T-helper 2 cell (primary cell): ENCODE measurements around the gene CACNG1.

Experiments used
- DNase-seq, 5 experiments: peaks; one replicate each; pipeline versions ENCODE4 v3.0.0 to v3.0.0-alpha.2; 2012 to 2022

The CACNG1 gene

DNA sequence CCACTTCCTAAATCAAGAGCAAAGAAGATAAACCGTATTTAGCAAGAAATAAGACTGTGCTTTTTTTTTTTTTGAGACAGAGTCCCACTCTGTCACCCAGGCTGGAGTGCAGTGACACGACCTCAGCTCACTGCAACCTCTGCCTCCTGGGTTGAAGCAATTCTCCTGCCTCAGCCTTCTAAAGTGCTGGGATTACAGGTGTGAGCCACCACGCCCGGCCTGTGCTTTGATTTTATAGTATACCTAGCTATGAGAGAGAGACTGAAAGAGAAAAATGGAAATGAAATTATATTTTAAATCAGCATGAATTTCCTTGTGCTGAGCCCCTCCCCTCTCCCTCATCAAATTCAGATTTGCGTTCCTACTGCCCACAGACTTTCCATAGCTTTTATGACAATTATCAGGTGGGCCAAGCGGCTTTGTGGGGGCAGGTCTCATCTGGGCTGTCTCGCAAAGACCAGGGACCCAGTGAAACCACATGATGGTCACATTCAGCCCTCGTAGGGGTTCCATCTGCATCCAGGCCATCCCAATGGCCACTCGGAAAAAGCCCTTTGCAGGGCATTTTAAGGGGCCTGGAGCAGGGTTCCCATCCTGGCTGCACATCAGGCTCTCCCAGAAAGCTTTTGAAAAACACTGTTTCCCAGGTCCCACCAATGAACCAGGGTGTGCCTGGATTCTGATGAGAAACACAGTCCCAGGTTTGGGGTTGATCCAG is 8.5 kb downstream of the CACNG1 start:
- no peak for DNase-seq

DNA sequence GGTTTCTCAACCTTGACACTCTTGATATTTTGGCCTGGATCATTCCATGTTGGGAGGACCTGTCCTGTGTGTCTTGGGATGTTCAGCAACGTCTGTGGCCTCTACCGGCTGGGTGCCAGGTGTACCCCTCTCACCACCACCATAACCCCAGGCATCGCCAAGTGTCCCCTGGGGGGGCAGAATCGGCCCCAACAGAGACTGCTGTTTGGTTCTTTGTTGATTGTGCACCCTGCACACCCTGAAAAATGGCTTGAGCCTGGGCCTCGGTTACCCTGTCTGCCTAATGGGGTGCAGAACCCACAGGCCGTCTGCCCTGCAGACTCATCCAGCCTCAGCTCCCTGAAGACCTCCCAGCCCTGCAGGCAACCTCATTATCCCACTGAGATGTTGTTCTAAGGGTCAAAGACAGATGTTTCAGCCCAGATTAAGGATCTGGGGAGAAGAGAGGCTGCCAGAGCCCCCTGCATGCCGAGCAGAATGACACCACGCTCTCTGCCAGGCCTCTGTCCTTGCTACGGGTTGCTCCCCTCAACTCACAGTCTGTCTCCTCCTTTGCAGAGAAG is 9.2 kb downstream of the CACNG1 start:
- DNase-seq: no peak

DNA sequence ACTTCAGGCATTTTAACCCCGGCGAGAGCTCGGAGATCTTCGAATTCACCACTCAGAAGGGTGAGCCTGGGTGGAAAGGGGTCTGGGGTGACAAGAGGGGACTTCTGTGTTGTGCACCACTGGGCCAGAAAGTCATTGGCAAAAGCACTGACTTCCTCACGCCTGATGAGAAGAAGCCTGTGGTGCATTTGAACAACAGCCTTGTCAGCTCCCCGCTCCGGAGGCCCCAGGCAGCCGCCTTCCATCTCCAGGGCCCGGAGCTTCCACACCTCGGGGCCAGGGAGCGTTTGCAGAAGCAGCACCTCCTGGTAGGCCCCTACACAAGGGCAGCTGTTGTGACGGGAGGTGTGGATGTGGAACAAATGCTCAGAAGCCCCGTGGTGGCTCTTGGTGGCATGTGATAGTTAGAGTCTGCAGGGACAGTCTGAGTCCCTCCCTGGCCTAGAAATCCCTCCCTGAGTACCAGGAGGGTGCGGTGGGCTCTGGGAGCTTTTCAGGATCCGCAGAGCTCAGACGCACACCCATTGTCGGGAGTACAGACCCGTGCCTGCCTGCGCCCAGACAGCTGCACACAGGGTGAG is 9.7 kb downstream of the CACNG1 start:
- DNase-seq: no peak

DNA sequence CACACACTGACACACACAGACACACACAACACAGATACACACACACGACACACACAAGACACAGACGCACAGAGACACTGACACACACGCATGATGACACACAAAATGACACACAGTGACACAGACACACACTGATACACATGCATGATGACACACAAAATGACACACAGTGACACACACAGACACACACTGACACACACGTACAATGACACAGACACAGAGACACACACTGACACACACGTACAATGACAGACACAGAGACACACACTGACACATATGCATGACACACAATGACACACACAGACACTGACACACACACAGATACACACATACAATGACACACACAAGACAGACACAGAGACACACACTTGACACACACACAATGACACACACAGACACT is 10.3 kb downstream of the CACNG1 start:
- DNase-seq: no peak

DNA sequence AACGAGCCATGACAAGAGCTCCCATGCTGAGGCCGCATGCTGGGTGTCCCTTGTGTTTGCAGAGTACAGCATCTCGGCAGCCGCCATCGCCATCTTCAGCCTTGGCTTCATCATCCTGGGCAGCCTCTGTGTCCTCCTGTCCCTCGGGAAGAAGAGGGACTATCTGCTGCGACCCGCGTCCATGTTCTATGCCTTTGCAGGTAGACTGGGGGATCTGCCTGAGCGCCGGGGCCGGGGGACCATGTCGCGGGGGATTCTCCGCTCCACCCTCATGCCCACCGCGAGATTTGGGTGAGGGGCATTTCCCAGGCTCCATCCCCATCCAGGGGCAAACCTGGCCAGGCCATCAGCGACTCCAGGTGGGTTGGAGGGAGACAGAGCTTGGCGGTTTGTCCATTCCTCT is 10.7 kb downstream of the CACNG1 start:
- no peak for DNase-seq

DNA sequence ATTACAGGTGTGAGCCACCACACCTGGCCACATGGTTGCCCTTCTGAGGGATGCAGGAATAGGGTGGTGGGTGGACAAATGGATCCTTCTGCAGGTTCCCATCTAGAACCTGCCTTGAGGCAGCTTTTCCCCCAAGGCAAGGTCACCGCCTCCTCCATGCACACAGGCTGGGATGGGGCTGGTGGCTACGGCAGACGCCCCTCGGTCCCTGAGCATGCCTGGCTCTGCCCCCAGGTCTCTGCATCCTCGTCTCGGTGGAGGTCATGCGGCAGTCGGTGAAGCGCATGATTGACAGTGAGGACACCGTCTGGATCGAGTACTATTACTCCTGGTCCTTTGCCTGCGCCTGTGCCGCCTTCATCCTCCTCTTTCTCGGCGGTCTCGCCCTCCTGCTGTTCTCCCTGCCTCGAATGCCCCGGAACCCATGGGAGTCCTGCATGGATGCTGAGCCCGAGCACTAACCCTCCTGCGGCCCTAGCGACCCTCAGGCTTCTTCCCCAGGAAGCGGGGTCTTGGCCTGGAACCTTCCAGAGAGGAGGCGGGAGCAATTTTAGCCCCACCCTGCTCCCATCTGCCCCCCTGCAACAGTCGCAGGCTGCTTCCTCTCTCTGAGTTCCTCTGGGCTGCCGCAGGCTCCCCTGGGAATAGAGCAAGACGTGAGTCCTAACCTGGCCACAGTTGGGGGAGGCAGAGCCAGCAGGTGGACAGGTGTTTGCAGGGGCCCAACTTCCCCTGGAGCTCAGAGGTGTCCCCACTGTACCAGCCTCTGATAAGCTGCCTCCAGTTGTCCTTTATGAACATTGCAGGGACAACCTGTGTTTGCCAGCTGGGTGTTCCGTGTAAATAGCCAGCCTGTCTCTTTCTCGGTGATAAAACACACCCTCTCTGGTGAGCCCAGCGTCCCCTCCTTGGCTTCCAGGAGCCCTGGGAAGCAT is 11.7 kb downstream of the CACNG1 start:
- DNase-seq: no peak

DNA sequence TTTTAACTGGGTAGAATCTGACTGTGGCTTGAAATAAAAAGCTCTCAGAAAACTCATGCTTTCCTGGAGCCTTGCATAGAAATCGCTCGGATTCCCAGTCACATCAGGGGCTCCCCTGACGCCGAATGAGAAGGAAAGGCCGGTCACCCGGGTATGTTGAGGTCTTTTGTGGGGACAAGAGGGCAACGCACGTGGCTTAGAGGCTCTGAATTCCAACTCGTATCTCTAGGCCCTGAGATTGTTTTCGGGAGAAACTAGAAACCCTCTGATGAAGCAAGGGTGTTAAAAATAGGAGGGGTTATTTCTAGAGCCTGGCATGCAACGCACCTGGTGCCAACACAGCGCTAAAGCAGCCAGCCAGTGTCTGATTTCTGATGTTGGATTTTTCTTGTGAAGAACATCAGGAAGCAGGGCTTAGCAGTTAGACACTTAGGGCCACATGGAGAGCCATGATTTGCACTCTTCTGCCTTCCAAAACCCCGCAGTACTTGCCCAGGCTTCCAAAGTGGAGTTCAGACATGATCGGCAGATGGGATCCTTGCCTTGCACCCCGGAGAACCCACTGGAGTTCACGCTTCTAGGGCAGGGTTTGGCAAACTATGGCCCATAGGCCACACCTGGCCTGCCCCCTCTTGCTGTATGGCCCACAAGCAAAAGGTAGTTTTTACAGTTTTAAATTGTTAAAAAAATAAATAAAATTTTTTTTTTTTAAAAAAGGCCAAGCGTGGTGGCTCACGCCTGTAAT is 12.6 kb downstream of the CACNG1 start:
- no peak for DNase-seq

DNA sequence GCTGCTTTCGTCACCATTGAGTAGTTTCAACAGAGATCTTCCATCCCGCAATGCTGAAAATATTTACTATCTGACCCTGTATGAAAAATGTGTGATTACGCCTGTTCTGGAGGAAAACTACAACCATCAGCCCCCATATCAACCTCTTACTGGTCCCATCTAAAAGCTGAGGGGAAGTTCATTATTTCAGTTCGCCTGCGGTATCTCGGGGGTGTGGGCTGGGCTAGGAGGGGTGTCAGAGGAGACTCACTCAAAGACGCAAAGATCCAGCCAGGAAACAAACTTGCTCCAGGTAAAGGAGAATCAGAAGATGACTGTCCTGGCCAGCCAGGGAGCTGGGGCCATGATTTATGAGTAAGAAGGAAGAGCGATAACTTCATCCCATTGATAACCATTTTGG is 13.7 kb downstream of the CACNG1 start:
- DNase-seq: no peak

DNA sequence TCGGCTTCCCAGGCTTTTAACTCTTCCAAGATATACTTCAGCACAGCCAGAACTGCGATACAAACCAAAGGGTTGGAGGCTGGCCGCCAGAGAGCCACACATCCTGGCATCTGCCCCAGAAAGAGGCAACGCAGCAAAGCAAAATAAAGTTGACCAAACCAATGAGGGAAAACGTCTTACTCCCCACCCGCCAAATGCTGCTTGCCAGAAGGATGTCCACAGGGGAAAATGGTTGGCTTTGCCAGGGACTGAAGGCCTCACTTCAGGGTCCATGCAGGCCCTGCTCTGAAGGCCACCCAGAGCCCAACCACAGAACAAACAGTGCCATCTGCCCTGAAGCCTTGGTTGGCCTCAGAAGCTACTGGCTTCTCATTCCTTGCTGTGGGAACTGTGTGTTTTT is 15.0 kb downstream of the CACNG1 start:
- no peak for DNase-seq

DNA sequence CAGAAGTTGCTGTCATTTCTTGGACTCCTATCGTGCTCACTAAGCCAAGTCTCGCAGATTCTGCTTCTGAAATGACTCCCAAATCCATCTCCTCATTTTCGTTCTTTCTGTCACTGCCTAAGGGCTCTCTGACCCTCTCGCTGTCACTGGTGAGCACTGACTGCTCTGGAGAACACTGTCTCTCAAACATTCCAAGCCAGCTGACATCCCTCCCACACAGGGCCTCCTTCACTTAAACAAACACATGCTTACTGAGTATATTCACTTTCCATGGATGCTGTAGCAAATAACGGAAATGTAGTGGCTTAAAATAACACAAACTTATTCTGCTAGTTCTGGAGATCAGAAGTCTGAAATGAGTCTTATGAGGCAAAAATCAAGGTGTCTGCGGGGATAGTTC is 18.8 kb downstream of the CACNG1 start:
- no peak for DNase-seq

DNA sequence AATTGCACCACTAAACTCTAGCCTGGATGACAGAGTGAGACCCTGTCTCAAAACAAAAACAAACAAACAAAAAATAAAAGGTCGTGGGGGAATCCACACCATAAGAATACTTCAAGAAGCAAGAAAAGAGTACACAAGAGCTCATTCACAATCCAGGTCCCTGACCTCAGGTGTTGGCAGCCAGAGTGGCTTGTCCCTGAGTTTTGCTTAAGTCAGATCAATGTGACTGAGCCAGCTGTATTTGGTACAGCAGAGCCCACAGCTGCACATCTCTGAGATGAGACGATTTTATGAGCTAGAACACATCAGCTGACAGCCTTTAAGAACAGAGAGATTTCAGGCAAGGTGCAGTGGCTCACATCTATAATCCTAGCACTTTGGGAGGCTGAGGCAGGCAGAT is 22.4 kb downstream of the CACNG1 start:
- no peak for DNase-seq

DNA sequence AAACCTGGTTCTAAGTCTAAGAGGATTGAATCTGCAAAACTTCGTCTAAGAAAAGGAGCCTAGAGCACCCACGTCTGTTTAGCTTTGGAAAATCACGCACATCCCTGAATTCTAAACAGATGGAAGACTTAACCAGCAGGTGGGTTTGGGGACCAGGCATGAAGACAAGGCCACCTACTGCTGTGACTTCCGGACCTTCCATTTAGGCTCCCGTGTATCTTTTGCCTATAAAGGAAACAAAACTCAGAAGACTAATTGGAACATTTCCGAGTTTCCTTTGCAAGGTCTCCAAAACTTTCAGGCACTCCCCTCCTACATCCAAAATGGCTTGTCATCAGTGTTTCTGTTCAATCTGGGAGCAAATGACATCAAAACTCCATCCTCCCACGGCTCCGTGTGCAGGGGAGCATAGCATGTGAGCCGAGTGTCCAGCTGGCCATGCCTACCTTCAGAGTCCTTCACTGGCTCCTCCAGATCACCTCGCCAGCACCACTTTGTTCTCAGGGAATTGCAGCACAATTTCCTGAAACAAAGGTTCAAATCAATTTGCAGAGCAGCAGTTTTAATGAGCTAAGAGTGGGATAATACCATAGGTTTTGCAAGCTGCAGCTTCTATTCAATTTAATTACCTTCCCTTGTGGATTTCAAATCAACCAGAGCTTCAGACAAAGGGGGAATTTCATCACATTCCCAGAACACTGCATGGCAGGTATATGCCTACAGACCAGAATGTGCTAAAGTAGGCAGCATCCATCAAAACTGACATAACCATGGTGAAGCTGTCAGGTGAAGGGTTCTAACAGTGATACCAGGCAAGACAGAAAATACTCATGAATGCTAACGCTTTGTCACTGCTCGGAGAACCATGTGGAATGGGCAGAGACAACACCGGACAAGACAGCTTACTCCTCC is 23.5 kb downstream of the CACNG1 start:
- no peak for DNase-seq

DNA sequence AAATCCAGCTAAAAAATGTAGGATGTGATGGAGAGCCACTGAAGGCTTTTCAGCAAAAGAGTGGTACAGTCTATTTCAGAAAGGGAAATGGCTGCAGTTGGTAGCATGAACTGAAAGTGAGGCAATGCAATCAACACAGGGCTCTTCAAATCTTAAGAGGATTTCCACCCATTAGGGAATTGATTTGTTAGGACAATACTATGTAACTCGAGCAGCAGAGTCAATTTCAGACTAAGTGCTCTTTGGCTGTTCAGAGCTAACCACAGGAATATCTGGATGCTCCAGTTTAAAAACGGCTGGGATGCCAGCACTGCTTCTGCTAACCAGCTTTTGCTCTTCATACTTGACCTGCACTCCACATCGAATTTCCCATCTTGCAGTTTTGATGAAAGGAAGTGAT is 24.6 kb downstream of the CACNG1 start:
- DNase-seq: no peak

DNA sequence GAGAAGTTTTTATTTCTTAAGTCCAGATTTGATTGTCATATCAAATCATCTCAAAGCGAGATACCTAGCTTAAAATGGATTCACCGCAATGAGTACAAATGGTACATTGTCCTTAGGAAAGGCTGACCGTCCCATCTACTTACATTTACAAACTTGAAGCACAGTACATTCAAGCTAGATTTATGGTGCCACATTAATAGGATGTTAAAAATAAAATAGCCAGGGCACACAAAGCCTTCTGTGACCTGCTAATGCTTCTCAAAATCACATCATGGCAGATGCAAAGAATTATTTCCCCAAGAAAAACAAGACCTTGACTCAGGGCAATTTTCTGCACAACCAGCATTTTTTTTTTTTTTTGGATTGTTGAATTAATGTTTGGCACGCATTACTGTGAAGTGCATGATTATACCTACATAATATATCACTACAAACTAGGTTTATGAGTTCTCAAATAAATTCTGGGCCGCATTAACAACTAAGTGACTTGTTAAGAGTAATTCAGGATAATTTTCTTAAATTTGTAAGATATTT is 25.3 kb downstream of the CACNG1 start:
- DNase-seq: no peak

DNA sequence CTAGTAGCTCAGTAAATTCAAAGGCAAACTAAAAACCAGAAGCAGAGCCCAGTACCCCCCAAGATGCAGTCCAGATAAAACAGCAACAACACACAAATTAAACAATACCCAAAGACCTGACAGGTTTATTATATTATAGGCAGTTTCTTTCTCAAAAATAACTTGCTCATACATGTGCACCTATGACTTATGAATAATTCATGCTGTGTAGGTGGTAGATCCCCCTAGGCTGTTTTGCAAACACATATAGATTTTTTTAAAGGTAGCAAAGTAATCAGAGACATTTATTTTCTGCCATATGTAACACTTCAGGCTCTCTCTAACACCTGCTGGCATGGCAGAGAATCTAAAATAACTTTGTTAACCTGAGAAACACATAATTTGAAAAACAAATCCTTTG is 27.2 kb downstream of the CACNG1 start:
- DNase-seq: no peak

DNA sequence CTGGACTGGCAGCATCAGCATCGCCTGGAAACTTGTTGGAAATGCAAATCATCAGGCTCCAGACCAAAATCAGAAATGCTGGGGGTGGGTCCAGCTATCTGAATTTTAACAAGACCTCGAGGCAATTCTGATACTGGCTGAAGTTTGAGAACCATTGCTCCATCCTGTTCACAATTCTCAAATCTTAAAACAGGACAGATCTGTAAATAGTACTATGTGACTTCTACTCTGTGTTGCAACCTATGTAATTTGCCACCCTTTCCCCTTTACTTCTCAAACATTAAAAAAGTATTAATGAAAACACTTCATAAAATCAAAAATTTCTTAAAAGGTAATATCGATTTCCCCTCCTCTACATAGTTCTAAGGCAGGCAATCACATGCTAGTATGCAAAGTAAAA is 28.5 kb downstream of the CACNG1 start:
- no peak for DNase-seq

DNA sequence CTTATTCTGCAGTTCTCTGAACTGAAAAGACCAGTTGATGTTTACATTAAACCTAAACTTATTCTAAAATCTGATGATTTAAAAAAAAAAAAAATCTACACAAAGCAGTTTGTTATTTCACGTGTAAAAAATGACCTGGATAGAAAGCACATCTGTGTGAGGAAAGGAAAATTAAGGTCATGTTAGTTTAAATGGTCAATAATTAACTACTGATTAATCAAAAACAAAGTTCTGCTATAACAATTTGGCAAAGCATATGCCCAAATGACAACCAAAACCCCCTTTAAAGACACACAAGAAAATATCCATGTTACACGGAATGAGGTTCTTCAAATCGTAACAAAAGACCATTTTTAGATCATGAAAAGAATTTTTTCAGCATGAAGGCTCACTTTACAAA is 30.4 kb downstream of the CACNG1 start:
- DNase-seq: no peak

DNA sequence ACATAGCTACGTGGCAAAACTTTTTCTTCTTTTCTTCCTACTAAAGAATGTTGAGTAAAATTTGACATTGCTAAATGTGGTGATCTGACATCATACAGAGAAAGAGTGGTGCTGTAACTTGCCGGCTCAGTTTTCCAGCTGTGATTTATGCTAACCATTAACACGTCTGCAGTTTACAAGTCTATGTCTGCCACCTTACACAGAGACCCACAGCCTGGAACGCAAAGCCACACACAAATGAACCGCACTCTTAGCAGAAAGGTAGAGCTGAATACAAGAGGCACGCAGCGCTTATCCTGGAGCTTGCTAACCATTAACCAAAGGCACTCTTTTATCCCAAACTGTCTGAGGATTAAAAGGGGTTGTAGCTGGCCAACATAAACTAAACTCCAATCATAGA is 31.9 kb downstream of the CACNG1 start:
- no peak for DNase-seq

DNA sequence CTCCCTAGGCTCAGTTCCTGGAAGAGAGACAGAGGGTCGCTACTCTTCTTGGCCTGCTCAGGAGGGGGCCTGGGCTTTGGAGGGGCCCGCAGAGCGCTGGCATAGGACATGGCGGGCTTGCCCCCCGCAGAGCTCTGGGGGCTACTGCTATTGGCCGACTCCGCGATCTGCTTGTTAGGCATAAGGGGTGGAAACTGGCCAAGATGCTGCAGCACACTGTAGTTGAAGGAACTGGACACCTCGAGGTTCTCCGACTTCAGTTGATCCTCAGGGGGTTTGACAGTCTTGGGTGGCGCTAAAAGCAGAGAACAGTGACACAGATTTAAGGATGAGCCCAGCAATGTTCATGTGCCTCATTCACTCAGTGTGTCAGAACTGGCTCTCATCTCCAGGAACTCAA is 33.9 kb downstream of the CACNG1 start:
- DNase-seq: no peak

DNA sequence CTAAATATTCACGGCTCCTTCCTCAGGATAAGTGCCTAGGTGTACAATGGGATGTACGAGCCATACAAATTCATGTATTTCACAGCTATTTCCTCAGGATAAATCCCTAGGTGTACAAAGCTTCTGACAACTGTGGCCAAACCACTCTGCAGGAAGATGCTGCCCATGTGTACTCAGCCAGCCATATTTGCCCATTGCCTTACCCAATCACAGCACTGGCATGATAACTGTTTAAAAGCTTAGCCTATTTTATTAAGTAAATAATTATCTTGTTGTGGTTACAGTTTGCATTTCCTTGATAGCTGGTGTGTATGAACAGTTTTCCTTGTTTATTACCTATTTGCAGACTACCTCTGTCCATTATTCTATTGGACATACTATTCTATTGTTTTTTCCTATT is 35.1 kb downstream of the CACNG1 start:
- no peak for DNase-seq

DNA sequence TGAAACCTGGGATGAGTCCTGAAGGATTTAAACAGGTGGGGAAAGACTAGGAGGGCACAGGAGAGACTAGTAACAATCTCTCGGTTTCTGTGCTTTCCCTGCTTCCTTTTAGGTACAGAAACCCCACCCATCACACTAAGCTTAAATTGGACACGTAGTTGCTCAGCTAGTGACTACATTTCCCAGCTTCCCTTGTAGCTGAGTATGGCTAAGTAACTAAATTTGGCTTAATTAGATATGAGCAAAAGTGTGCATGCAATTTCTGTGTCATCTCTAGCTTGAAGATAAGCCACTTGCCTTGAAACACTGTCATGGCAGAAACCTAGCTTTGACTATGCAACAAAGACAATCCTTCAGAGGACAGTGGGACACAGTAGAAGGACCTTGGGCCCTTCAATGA is 36.5 kb downstream of the CACNG1 start:
- DNase-seq: peak in 1 of 5 experiments; percentile 29
